SJSA1 (cell line): ENCODE results near the gene GARIN5A. TPM values are rescaled to one million over a fixed set of nuclear protein-coding genes. Genes with fewer than 3 reads are reported as not detected.

Experiments
- DNase-seq, 2 experiments: peaks; one replicate each; pipeline ENCODE4 v3.0.0-alpha.2; 2015 to 2020; ENCODE audit warnings: low spot score in 2 of 2, low read depth in 1 of 2
- H3K27ac ChIP-seq: fragments of 250-450 bp; sonication (Bioruptor Pico); 2 replicates; pipeline ENCODE4 v1.5.1; 2020; ENCODE audit warnings: mild to moderate bottlenecking, moderate library complexity
- H3K27me3 ChIP-seq: fragments of 250-450 bp; sonication (Bioruptor Pico); replicated peaks from 2 replicates; pipeline ENCODE4 v1.5.1; 2020; ENCODE audit warnings: mild to moderate bottlenecking, moderate library complexity
- H3K36me3 ChIP-seq: fragments of 250-450 bp; sonication (Bioruptor Pico); 2 replicates; pipeline ENCODE4 v1.5.1; 2020; ENCODE audit warnings: mild to moderate bottlenecking
- H3K4me1 ChIP-seq: fragments of 250-450 bp; sonication (Bioruptor Pico); replicated peaks from 2 replicates; pipeline ENCODE4 v1.6.1; 2021; ENCODE audit warnings: mild to moderate bottlenecking
- H3K4me3 ChIP-seq: fragments of 250-450 bp; sonication (Bioruptor Pico); 2 replicates; pipeline ENCODE4 v1.5.1; 2020; ENCODE audit warnings: mild to moderate bottlenecking
- H3K9me3 ChIP-seq: fragments of 250-450 bp; sonication (Bioruptor Pico); replicated peaks from 2 replicates; pipeline ENCODE4 v1.5.1; 2020; ENCODE audit warnings: mild to moderate bottlenecking
- total RNA-seq: library from RNA; depleted of rRNA; stranded (reverse); fragments of >200 nt; shearing (Covaris generic); gene quantifications from 2 replicates; pipeline ENCODE4 v1.2.3, GENCODE V29; 2014

Gene GARIN5A
- total RNA-seq, 1 experiment from 2014 or later, result not detected

- Histone ChIP-seq H3K4me3 (no peak overlapping the region), H3K9me3 (no peaks in the 10 kb centered on the region), H3K27me3 (no peaks in the 10 kb centered on the region; the same call in 1 of the 2 replicates), H3K4me1 (no peaks in the 10 kb centered on the region), H3K27ac (no peak overlapping the region), H3K36me3 (no peaks in the 10 kb centered on the region)
- no peak for DNase-seq
Measured at GRCh38 chr19:50501186-50501567, 24.5 kb upstream of the GARIN5A start.

DNA sequence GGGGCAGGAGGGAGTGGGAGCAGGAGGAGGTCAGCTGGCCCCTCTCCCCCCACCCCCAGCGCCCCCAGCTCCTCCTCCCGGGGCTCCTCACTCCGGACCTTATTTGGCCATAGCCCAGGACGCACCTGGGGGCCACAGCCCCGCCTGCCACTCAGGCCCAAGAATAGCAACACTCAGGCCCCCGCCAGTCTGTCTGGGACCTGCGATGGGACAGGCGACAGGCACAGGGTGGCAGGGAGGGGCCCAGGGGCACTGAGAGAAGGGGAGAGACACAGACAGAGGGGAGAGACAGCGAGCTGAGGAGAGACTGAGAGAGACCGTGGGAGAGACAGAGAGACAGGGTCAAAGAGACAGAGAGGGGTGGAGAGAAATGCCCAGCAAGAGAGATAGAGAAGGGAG lies 24.1 kb upstream of the GARIN5A start:
- no peaks in the 10 kb centered on the region for H3K9me3 ChIP-seq
- no peak for DNase-seq

DNA sequence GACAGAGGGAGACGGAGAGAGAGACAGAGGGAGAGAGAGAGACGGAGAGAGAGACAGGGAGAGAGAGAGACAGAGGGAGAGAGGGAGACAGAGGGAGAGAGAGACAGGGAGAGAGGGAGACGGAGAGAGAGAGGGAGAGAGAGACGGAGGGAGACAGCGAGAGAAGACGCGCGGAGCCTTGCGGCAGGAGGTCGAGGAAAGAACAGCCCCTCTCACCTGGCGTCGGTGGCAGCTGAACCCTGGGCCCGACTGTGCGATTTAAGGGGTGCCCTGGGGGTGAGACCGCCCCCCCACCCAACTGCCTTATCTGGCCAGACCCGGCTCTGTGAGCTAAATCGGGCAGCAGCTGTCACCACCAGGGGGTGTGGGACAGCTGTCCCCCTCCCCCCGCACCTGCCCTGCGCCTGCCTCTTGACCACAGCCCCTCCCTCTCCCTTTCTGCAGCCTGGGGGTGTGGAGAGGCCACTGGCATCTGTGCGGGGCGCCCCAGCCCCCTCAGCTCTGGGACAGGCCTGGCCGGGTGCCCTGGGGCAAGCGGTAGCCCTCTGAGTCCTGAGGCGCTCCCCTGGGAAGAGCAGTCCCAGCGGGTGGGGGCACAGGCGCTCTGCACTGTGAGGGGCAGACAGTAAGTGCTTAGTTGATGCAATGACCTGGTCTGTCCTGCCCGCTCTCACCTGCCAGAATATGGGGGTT lies 23.6 kb upstream of the GARIN5A start:
- Histone ChIP-seq H3K36me3 (no peaks in the 10 kb centered on the region), H3K27me3 (no peaks in the 10 kb centered on the region; the same call in 1 of the 2 replicates), H3K9me3 (no peaks in the 10 kb centered on the region), H3K4me3 (no peak overlapping the region), H3K27ac (no peak overlapping the region), H3K4me1 (no peaks in the 10 kb centered on the region)
- no peak for DNase-seq

More for the DNA sequence above, 24.1 kb upstream of the GARIN5A start:
- H3K27ac ChIP-seq, result no peak overlapping the region
- H3K27me3 ChIP-seq, result no peaks in the 10 kb centered on the region; the same call in 1 of the 2 replicates
- H3K4me1 ChIP-seq, result no peaks in the 10 kb centered on the region
- H3K36me3 ChIP-seq, result no peaks in the 10 kb centered on the region
- H3K4me3 ChIP-seq, result no peak overlapping the region

- Histone ChIP-seq H3K27me3 (no peaks in the 10 kb centered on the region; the same call in 1 of the 2 replicates), H3K27ac (no peak overlapping the region), H3K4me3 (no peak overlapping the region), H3K4me1 (no peaks in the 10 kb centered on the region), H3K9me3 (no peaks in the 10 kb centered on the region), H3K36me3 (no peaks in the 10 kb centered on the region)
- DNase-seq, result no peak
Measured at GRCh38 chr19:50498219-50499056, 21.8 kb upstream of the GARIN5A start.

DNA sequence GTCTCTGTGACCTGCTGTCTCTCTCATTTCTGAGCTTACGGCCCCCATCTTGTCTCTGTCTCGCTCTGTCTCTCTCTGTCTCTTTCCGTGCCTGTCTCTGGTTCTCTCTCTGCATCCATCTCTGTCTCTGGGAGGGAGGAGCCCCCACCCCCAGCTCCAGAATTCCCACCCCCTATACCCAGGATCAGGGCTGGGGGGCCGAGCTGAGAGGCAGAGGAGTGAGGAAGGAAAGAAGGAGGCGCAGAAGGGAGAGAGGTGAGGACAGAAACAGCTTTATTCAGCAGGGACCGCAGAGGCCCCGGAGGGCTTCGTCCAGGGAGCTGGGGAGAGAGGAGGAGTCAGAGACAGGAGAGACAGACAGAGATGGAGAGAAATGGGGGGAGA lies 20.4 kb upstream of the GARIN5A start:
- no peak overlapping the region for H3K4me3 ChIP-seq

GRCh38 chr19:50496189-50497021 lies 19.8 kb upstream of the GARIN5A start:
- Histone ChIP-seq H3K4me3 (no peak overlapping the region), H3K27ac (no peak overlapping the region), H3K4me1 (no peaks in the 10 kb centered on the region), H3K27me3 (peaks cover 6% of the 10 kb centered on the region; the same call in 1 of the 2 replicates), H3K36me3 (no peaks in the 10 kb centered on the region), H3K9me3 (no peaks in the 10 kb centered on the region)
- no peak for DNase-seq

More for the DNA sequence above, 20.4 kb upstream of the GARIN5A start:
- H3K4me1 ChIP-seq, result no peaks in the 10 kb centered on the region
- no peaks in the 10 kb centered on the region for H3K9me3 ChIP-seq
- DNase-seq, result no peak
- H3K36me3 ChIP-seq, result no peaks in the 10 kb centered on the region
- H3K27me3 ChIP-seq, result peaks cover 3% of the 10 kb centered on the region; the same call in 1 of the 2 replicates
- H3K27ac ChIP-seq, result no peak overlapping the region

DNA sequence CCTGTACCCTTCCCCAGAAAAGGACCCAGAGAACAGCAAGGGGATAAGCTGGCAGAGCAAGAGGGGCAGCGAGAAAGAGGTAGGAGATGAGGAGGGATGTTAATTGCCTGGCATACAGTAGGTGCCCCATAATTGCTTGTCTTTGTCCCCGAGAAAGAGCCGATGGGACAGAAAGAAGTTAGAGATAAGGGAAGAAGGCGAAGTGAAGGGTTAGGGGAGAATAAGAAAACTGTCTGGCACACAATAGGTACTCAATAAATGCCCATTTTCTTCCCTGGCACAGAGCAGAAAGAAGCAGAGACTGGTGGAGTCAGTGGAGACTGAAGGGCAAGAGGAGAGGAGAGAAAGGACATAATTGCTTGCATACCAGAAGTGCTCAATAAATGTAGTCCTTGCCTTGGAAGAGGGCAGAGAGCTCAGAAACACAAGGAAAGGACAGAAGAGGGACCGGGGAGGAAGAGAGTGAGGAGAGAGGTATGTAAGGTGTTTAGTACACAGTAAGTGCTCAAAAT lies 18.4 kb upstream of the GARIN5A start:
- Histone ChIP-seq H3K9me3 (no peaks in the 10 kb centered on the region), H3K4me3 (no peak overlapping the region), H3K4me1 (no peaks in the 10 kb centered on the region), H3K27ac (no peak overlapping the region), H3K36me3 (no peaks in the 10 kb centered on the region), H3K27me3 (peaks cover 6% of the 10 kb centered on the region; the same call in 1 of the 2 replicates)
- no peak for DNase-seq

GRCh38 chr19:50494186-50495019 lies 17.8 kb upstream of the GARIN5A start:
- H3K9me3 ChIP-seq, result no peaks in the 10 kb centered on the region
- no peak for DNase-seq
- no peak overlapping the region for H3K27ac ChIP-seq
- peaks cover 7% of the 10 kb centered on the region; the same call in 1 of the 2 replicates for H3K27me3 ChIP-seq
- H3K36me3 ChIP-seq, result no peaks in the 10 kb centered on the region
- H3K4me1 ChIP-seq, result no peaks in the 10 kb centered on the region
- no peak overlapping the region for H3K4me3 ChIP-seq

- Histone ChIP-seq H3K4me3 (no peak overlapping the region), H3K27ac (no peak overlapping the region), H3K27me3 (peaks cover 9% of the 10 kb centered on the region; the same call in 1 of the 2 replicates), H3K36me3 (no peaks in the 10 kb centered on the region), H3K4me1 (no peaks in the 10 kb centered on the region), H3K9me3 (no peaks in the 10 kb centered on the region)
- no peak for DNase-seq
Measured at GRCh38 chr19:50493171-50493570, 16.5 kb upstream of the GARIN5A start.

GRCh38 chr19:50492303-50493052 lies 15.8 kb upstream of the GARIN5A start:
- Histone ChIP-seq H3K4me1 (no peaks in the 10 kb centered on the region), H3K27me3 (peaks cover 9% of the 10 kb centered on the region; the same call in 1 of the 2 replicates), H3K27ac (no peak overlapping the region), H3K9me3 (no peaks in the 10 kb centered on the region), H3K36me3 (no peaks in the 10 kb centered on the region), H3K4me3 (no peak overlapping the region)
- DNase-seq, result no peak

GRCh38 chr19:50490991-50491472 lies 14.4 kb upstream of the GARIN5A start:
- Histone ChIP-seq H3K27ac (no peak overlapping the region), H3K27me3 (peaks cover 9% of the 10 kb centered on the region; the same call in 1 of the 2 replicates), H3K4me1 (no peaks in the 10 kb centered on the region), H3K4me3 (no peak overlapping the region), H3K36me3 (no peaks in the 10 kb centered on the region), H3K9me3 (peaks cover 8% of the 10 kb centered on the region)
- no peak for DNase-seq

DNA sequence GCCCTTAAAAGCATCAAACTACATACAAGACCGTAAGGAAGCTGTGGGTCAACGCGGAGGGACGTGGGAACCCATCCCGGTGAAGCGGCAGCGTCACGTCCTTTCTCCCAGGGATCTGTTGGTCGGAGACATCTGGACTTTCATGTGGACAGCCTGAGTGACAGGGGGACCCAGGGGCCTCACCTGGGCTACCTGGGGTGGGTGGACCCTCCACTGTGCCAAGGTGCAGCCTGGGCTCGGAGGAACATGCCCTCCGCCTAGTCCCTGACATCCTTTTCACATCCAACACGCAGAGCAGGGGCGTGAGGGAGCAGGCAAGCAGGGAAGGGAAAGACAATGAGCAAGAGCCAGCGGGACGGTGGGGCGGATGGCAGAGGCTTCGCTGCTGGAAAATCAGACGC lies 13.8 kb upstream of the GARIN5A start:
- H3K27ac ChIP-seq, result no peak overlapping the region
- no peak for DNase-seq

More for the DNA sequence above, 13.8 kb upstream of the GARIN5A start:
- Histone ChIP-seq H3K4me3 (no peak overlapping the region), H3K27me3 (peaks cover 9% of the 10 kb centered on the region; the same call in 1 of the 2 replicates), H3K9me3 (peaks cover 8% of the 10 kb centered on the region), H3K4me1 (no peaks in the 10 kb centered on the region), H3K36me3 (no peaks in the 10 kb centered on the region)
